Natural killer cell (primary cell): ENCODE results near the gene IFITM10. TPM values are rescaled to one million over a fixed set of nuclear protein-coding genes. Genes with fewer than 3 reads are reported as not detected.

Source experiments
- ATAC-seq, 3 donors: fragments of 150-1000 bp in 2 of 3; fragments of 200-7000 bp in 1 of 3; cut with Tn5 transposase; 1 replicate in 1 of 3; 2 replicates in 2 of 3; pipeline ENCODE4 v1.10.0; 2021; ENCODE audit warnings: mild to moderate bottlenecking in 2 of 3, moderate library complexity in 2 of 3
- DNase-seq, 2 donors: peaks; one replicate each; pipeline versions ENCODE4 v3.0.0 to v3.0.0-alpha.2; 2013 to 2021; ENCODE audit warnings: mixed read lengths in 1 of 2
- H3K27ac ChIP-seq: one replicate; pipeline ENCODE4 v1.5.1; 2013; ENCODE audit warnings: mild to moderate bottlenecking, low read length
- H3K27me3 ChIP-seq: one replicate; pipeline ENCODE4 v1.6.1; 2013; ENCODE audit warnings: low read length; ENCODE audit not compliant: control insufficient read depth, insufficient read depth
- H3K36me3 ChIP-seq: one replicate; pipeline ENCODE4 v1.6.1; 2013; ENCODE audit warnings: low read length; ENCODE audit not compliant: control insufficient read depth, insufficient read depth
- H3K4me1 ChIP-seq: one replicate; pipeline ENCODE4 v1.6.1; 2013; ENCODE audit warnings: low read length; ENCODE audit not compliant: control insufficient read depth, insufficient read depth
- H3K4me3 ChIP-seq: one replicate; pipeline ENCODE4 v1.5.1; 2013; ENCODE audit warnings: low read length
- H3K9me3 ChIP-seq: one replicate; pipeline ENCODE4 v1.6.1; 2013; ENCODE audit warnings: low read length; ENCODE audit not compliant: control insufficient read depth, insufficient read depth
- H3K27ac Mint-ChIP-seq, 2 donors: one replicate each; pipeline ENCODE4 v1.8.0; 2022; ENCODE audit warnings: mild to moderate bottlenecking in 2 of 2, mixed read lengths in 2 of 2, moderate library complexity in 1 of 2
- H3K27me3 Mint-ChIP-seq, 2 donors: one replicate each; pipeline ENCODE4 v1.8.0; 2022; ENCODE audit warnings: low read depth in 2 of 2, mixed read lengths in 2 of 2
- H3K36me3 Mint-ChIP-seq: one replicate; pipeline ENCODE4 v1.8.0; 2022; ENCODE audit warnings: mixed read lengths
- H3K4me1 Mint-ChIP-seq, 2 donors: one replicate each; pipeline ENCODE4 v1.8.0; 2022; ENCODE audit warnings: mixed read lengths in 2 of 2
- H3K4me3 Mint-ChIP-seq: one replicate; pipeline ENCODE4 v1.8.0; 2022; ENCODE audit warnings: mild to moderate bottlenecking, moderate library complexity, mixed read lengths
- H3K9me3 Mint-ChIP-seq, 2 donors: one replicate each; pipeline ENCODE4 v1.8.0; 2022; ENCODE audit warnings: mixed read lengths in 2 of 2
- CTCF ChIP-seq: fragments of 200-600 bp; IDR thresholded peaks from one replicate; pipeline ENCODE4 v1.8.0; 2022; ENCODE audit warnings: antibody characterized with exemption
- WGBS: methylation state at CpG from one replicate; pipeline ENCODE4 v1.1.7; 2013; ENCODE audit warnings: missing lambda C conversion rate; ENCODE audit not compliant: insufficient coverage; 5-methylcytosine and 5-hydroxymethylcytosine counted together
- intact Hi-C: fragments of 100-400 bp; cut with micrococcal nuclease; formaldehyde crosslinking; loops from one replicate; pipeline ENCODE4 v1.14.2; 2022
- total RNA-seq, 4 donors: library from RNA; stranded (reverse); fragments of 120-200 nt in 1 of 4; gene quantifications; one replicate each; pipeline versions ENCODE4 v1.2.3 to v1.2.4, GENCODE V29; 2013 to 2022

The IFITM10 gene
- total RNA-seq, result 1 to 10 TPM; 5.5 to 8.1 (median 6.5) TPM
- 1.5 TPM for total RNA-seq (2013)

GRCh38 chr11:1750481-1750839 is at the start of gene IFITM10:
Gene IFITM10 (minus strand): TSS chr11:1750595. CDS start chr11:1750442, 153 bp downstream.
- Histone ChIP-seq H3K27ac (no peak within 1 kb of the TSS), H3K27me3 (peaks cover 6% of the 10 kb centered on the region), H3K4me1 (peaks cover 88% of the 10 kb centered on the region), H3K4me3 (no peak within 1 kb of the TSS), H3K9me3 (no peaks in the 10 kb centered on the region), H3K36me3 (peaks cover 21% of the 10 kb centered on the region)
- Mint-ChIP-seq H3K36me3 (no peaks in the 10 kb centered on the region), H3K9me3 (no peaks in the 10 kb centered on the region), H3K4me1 (peaks cover 25 to 81% of the 10 kb centered on the region in 2 donors), H3K27me3 (peaks cover 0 to 13% of the 10 kb centered on the region in 2 donors), H3K27ac (peak within 1 kb of the TSS; percentile 36 to 78), H3K4me3 (peak within 1 kb of the TSS; percentile 80)
- no peak for DNase-seq
- WGBS, result 50% methylated on average over 6 of the region's 6 CpGs
- intact Hi-C loops, result no loop called here
- TF ChIP-seq CTCF, result no peak
- ATAC-seq, result no peak

DNA sequence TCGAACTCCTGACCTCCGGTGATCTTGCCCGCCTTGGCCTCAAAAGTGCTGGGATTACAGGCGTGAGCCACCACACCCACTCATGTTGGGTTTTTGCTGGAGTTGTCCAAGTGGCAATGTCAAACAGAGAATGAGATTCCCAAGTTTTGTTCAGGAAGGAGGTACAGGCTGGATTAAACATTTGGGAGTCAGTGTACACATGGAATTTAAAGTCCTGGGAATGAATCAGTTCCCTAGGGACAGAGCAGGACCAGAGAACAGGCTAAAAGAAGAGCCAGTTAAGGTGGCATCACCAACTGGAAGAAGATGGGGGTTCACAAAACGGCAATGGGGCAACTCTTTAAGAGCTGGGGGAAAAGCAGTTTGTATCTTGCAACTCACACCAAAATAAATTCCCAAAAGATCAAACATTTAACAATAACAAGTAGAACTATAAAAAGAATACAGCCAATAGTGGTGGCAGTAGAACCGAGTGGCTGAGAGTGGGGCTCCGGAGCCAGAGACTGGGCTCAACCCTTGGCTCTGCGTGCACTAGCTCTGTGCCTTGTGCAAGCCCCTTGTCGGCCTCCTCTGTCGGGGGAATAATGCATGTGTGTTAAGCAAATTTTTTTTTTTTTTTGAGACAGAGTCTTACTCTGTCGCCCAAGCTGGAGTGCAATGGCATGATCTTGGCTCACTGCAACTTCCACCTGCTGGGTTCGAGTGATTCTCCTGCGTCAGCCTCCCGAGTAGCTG is 47.2 kb upstream of the IFITM10 start:
- 93% methylated on average over 14 of the region's 14 CpGs for WGBS
- Histone ChIP-seq H3K27ac (no peak overlapping the region), H3K4me1 (peaks cover 2% of the 10 kb centered on the region), H3K9me3 (peaks cover 4% of the 10 kb centered on the region), H3K27me3 (no peaks in the 10 kb centered on the region), H3K36me3 (no peaks in the 10 kb centered on the region), H3K4me3 (no peak overlapping the region)
- Mint-ChIP-seq H3K9me3 (no peaks in the 10 kb centered on the region), H3K27ac (no peak overlapping the region), H3K36me3 (peaks cover 7% of the 10 kb centered on the region), H3K4me1 (peaks cover 3% of the 10 kb centered on the region in 2 donors), H3K27me3 (peaks cover 7 to 11% of the 10 kb centered on the region in 2 donors), H3K4me3 (no peak overlapping the region)
- TF ChIP-seq CTCF, result no peak
- DNase-seq (no peak), ATAC-seq (no peak)
- intact Hi-C loops, result no loop called here

GRCh38 chr11:1796413-1797011 is 46.1 kb upstream of the IFITM10 start:
- H3K27me3 Mint-ChIP-seq, result peaks cover 7 to 13% of the 10 kb centered on the region in 2 donors
- Histone ChIP-seq H3K4me1 (peaks cover 9% of the 10 kb centered on the region), H3K27ac (no peak overlapping the region), H3K4me3 (no peak overlapping the region), H3K27me3 (no peaks in the 10 kb centered on the region), H3K9me3 (peaks cover 4% of the 10 kb centered on the region), H3K36me3 (no peaks in the 10 kb centered on the region)
- TF ChIP-seq CTCF, result no peak
- peaks cover 10% of the 10 kb centered on the region for H3K36me3 Mint-ChIP-seq
- DNase-seq (no peak), ATAC-seq (peak in 1 of 3 donors; percentile 62)
- no peaks in the 10 kb centered on the region for H3K9me3 Mint-ChIP-seq
- WGBS, result 88% methylated on average over 12 of the region's 12 CpGs
- H3K27ac Mint-ChIP-seq, result no peak overlapping the region
- H3K4me1 Mint-ChIP-seq, result peaks cover 5 to 10% of the 10 kb centered on the region in 2 donors
- intact Hi-C loops, result no loop called here
- H3K4me3 Mint-ChIP-seq, result no peak overlapping the region
